K562 treated with DMSO at 1 percent for 24 hours (cell line): Measurements from ENCODE around the gene BTLA. TPM values are rescaled to one million over a fixed set of nuclear protein-coding genes. Genes with fewer than 3 reads are reported as not detected.

Experiments
- total RNA-seq: library from RNA; unstranded; fragments of 300-600 nt; gene quantifications from 2 replicates; pipeline ENCODE4 v1.2.3, GENCODE V29; 2022; ENCODE audit warnings: low read depth; ENCODE audit not compliant: insufficient read depth

BTLA gene, protein sequence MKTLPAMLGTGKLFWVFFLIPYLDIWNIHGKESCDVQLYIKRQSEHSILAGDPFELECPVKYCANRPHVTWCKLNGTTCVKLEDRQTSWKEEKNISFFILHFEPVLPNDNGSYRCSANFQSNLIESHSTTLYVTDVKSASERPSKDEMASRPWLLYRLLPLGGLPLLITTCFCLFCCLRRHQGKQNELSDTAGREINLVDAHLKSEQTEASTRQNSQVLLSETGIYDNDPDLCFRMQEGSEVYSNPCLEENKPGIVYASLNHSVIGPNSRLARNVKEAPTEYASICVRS
- total RNA-seq, result not detected in 2 replicates

DNA sequence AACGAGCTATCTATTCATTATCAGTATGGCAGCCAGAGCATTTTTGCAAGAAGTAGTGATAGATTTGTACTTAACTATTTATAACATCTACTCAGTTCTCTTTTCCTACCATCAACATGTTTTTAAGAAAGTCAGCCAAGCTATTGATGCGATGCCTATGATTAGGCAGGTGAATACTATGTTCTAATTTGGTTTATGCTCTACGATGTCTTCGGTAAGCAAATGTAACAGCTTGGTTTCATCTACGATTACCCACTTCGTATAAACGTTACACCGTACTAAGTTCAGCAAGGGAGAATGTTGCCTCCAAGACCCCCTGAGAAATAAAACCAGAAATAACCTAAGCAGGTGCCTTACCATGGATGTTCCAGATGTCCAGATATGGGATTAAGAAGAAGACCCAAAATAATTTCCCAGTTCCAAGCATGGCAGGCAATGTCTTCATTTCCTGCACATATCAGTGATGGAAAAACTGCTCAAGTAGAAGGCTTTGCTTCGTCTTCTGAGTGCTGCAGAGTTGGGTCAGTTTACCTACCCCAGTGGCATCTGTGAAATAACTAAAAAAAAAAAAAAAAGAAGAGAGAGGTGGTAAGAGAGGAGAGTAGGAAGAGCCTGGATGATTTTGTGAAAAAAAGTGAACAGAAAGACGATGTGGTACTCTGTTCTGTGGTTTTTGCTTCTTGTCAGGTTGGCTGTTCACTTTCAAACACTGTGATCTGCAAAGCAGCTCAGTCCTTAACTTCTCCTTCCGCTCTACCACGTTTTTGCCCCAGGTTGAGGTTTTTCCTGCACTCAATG is at the start of gene BTLA:
TSS of gene BTLA (minus strand) at position 559 of the 798 bp plus-strand sequence. CDS start at position 445, 114 bp downstream.

Other genes with a start within 250 kb of the BTLA start
- gene SLC9C1, start 205.3 kb downstream of the BTLA start, total RNA-seq, result not detected in 2 replicates
- not detected in 2 replicates for gene CD200, start 166.3 kb downstream of the BTLA start, total RNA-seq
- 61.1 and 62.8 TPM in 2 replicates for gene ATG3, start 62.5 kb upstream of the BTLA start, total RNA-seq
- gene SLC35A5, start 62.6 kb upstream of the BTLA start, total RNA-seq, result 5.2 and 9.2 TPM in 2 replicates
- gene CCDC80, start 141.7 kb upstream of the BTLA start, total RNA-seq, result 1.8 and 3.4 TPM in 2 replicates